SU-DHL-6 (cell line): ENCODE results near the gene VENTX.

ENCODE experiments used
- CTCF ChIP-seq: fragments of 200-600 bp; sonication (generic); IDR thresholded peaks from one replicate; pipeline ENCODE4 v1.5.1; 2017; ENCODE audit warnings: antibody characterized with exemption, mild to moderate bottlenecking, low read length, moderate library complexity; ENCODE audit not compliant: insufficient read depth, poor library complexity, severe bottlenecking
- EZH2phosphoT487 ChIP-seq: fragments of 200-600 bp; sonication (generic), shearing (Covaris generic); conservative IDR thresholded peaks from 2 replicates; pipeline ENCODE4 v1.6.1; 2018; ENCODE audit warnings: mild to moderate bottlenecking, antibody characterized with exemption, low read length, moderate library complexity, mixed read lengths

GRCh38 chr10:133251388-133252222, 13.9 kb downstream of the VENTX start:
- no peak for TF ChIP-seq CTCF
- TF ChIP-seq EZH2phosphoT487: no peak
